GM21526 (cell line): ENCODE data around the gene HYKK.
"Not testable (repeated sequence)": the region's sequence is repeated elsewhere in the genome, so short reads cannot be mapped to it uniquely, and the experiment has no call there.

Experiments
- ATAC-seq: cut with Tn5 transposase; IDR thresholded peaks from one replicate; pipeline ENCODE4 v1.9.1; 2021; ENCODE audit warnings: moderate library complexity; ENCODE audit not compliant: unreplicated experiment, low FRiP score

Gene HYKK

GRCh38 chr15:78506971-78507830, at the start of gene HYKK:
Gene HYKK, plus strand, starts transcription at chr15:78507577. Its CDS starts 5,512 bp downstream, at chr15:78513089.
- ATAC-seq: peak; percentile 78

GRCh38 chr15:78460737-78461136, 46.6 kb upstream of the HYKK start:
- ATAC-seq: no peak

- no peak for ATAC-seq
These were observed 46.0 kb upstream of the HYKK start for GRCh38 chr15:78461171-78461888.

GRCh38 chr15:78469031-78469430, 38.3 kb upstream of the HYKK start:
- ATAC-seq: no peak

GRCh38 chr15:78477295-78477694, 30.1 kb upstream of the HYKK start:
- no peak for ATAC-seq

- no peak for ATAC-seq
These were observed 27.7 kb upstream of the HYKK start for GRCh38 chr15:78479650-78480049.

- ATAC-seq: no peak
These were observed 25.5 kb upstream of the HYKK start for GRCh38 chr15:78481917-78482316.

- no peak for ATAC-seq
These were observed 14.5 kb upstream of the HYKK start for GRCh38 chr15:78492872-78493271.

- ATAC-seq: no peak
These were observed 5.5 kb upstream of the HYKK start for GRCh38 chr15:78501857-78502256.

GRCh38 chr15:78502641-78503040, 4.7 kb upstream of the HYKK start:
- no peak for ATAC-seq

- ATAC-seq: no peak
These were observed 419 bp downstream of the HYKK start for GRCh38 chr15:78507831-78508160.

GRCh38 chr15:78508272-78508671, 895 bp downstream of the HYKK start:
- ATAC-seq: no peak

GRCh38 chr15:78509726-78510312, 2.4 kb downstream of the HYKK start:
- no peak for ATAC-seq

- not testable (repeated sequence) for ATAC-seq
These were observed 12.7 kb downstream of the HYKK start for GRCh38 chr15:78520035-78520434.

- ATAC-seq: no peak
These were observed 16.9 kb downstream of the HYKK start for GRCh38 chr15:78524230-78524629.

- no peak for ATAC-seq
These were observed 19.9 kb downstream of the HYKK start for GRCh38 chr15:78527325-78527724.

GRCh38 chr15:78533331-78533730, 26.0 kb downstream of the HYKK start:
- ATAC-seq: no peak

- no peak for ATAC-seq
These were observed 28.8 kb downstream of the HYKK start for GRCh38 chr15:78536134-78536533.

GRCh38 chr15:78537266-78537905, 30.0 kb downstream of the HYKK start:
- ATAC-seq: no peak

GRCh38 chr15:78538358-78538757, 31.0 kb downstream of the HYKK start:
- ATAC-seq: no peak
